K562 treated with DMSO at 1 percent for 24 hours (cell line): ENCODE results near the gene B4GALT5. TPM values are rescaled to one million over a fixed set of nuclear protein-coding genes. Genes with fewer than 3 reads are reported as not detected.

Experiments
- total RNA-seq: library from RNA; unstranded; fragments of 300-600 nt; gene quantifications from 2 replicates; pipeline ENCODE4 v1.2.3, GENCODE V29; 2022; ENCODE audit warnings: low read depth; ENCODE audit not compliant: insufficient read depth

The B4GALT5 gene
- total RNA-seq: 16.2 and 16.9 TPM in 2 replicates

GRCh38 chr20:49713753-49714712 is at the start of gene B4GALT5:
B4GALT5 (minus strand) TSS chr20:49713878; CDS start chr20:49713690, 188 bp downstream.

Other genes starting within 250 kb of the B4GALT5 start
- 0.05 TPM in 1 of 2 replicates, not detected in the other for gene KCNB1, start 231.2 kb downstream of the B4GALT5 start, total RNA-seq
- gene PTGIS, start 145.7 kb downstream of the B4GALT5 start, total RNA-seq: not detected in 2 replicates
- 5.9 and 6.9 TPM in 2 replicates for gene SLC9A8, start 99.0 kb upstream of the B4GALT5 start, total RNA-seq
- gene SPATA2, start 201.7 kb upstream of the B4GALT5 start, total RNA-seq: 8.2 and 9.5 TPM in 2 replicates
- 164 and 182 TPM in 2 replicates for gene RNF114, start 222.5 kb upstream of the B4GALT5 start, total RNA-seq